OCI-LY7 (cell line): ENCODE measurements around the gene SLC4A5.

Experiments
- CTCF ChIP-seq: fragments of 200-600 bp; sonication (generic); conservative IDR thresholded peaks from 2 replicates; pipeline ENCODE4 v1.5.1; 2014; ENCODE audit warnings: mild to moderate bottlenecking, antibody characterized with exemption, low read length, moderate library complexity, mixed read lengths
- EZH2phosphoT487 ChIP-seq: fragments of 200-600 bp; sonication (generic); IDR thresholded peaks from 2 replicates; pipeline ENCODE4 v1.6.1; 2018; ENCODE audit warnings: low read depth, borderline replicate concordance, mild to moderate bottlenecking, mixed run types, antibody characterized with exemption, low read length, moderate library complexity, mixed read lengths

- no peak for TF ChIP-seq EZH2phosphoT487
- TF ChIP-seq CTCF, result no peak
Measured at GRCh38 chr2:74297391-74297790, 45.8 kb downstream of the SLC4A5 start.
